Stimulated activated CD8-positive, alpha-beta memory T cell treated with anti-CD3 and anti-CD28 coated beads, Interleukin-7, amount 100 ng/mL, for 1 hour (primary cell): ENCODE measurements around the gene C6orf120.

Experiments used
- DNase-seq, 2 donors: peaks; one replicate each; pipeline ENCODE4 v3.0.0-alpha.2; 2020; ENCODE audit warnings: low read depth in 2 of 2

C6orf120 gene

GRCh38 chr6:169724494-169725124, 22.7 kb downstream of the C6orf120 start, which contains the start of gene PHF10:
PHF10 (minus strand) TSS chr6:169724500; CDS start chr6:169723931, 569 bp downstream.
- peak; percentile 39 to 42 for DNase-seq

- no peak for DNase-seq
Measured at GRCh38 chr6:169725125-169726048, 23.5 kb downstream of the C6orf120 start.

GRCh38 chr6:169726049-169726400, 24.1 kb downstream of the C6orf120 start:
- no peak for DNase-seq

GRCh38 chr6:169726963-169727362, 25.0 kb downstream of the C6orf120 start:
- DNase-seq = no peak

- DNase-seq = no peak
Measured at GRCh38 chr6:169729961-169730360, 28.0 kb downstream of the C6orf120 start.

GRCh38 chr6:169738204-169738975, 36.5 kb downstream of the C6orf120 start:
- no peak for DNase-seq

- DNase-seq = no peak
Measured at GRCh38 chr6:169738976-169739529, 37.1 kb downstream of the C6orf120 start.

GRCh38 chr6:169741344-169741743, 39.4 kb downstream of the C6orf120 start:
- DNase-seq = no peak

GRCh38 chr6:169745405-169745804, 43.5 kb downstream of the C6orf120 start:
- no peak for DNase-seq

GRCh38 chr6:169746556-169746955, 44.6 kb downstream of the C6orf120 start:
- DNase-seq = no peak

- peak; percentile 91 for DNase-seq
Measured at GRCh38 chr6:169751242-169752073, 49.5 kb downstream of the C6orf120 start, which contains the start of the genes DYNLT2 and ERMARD. DYNLT2 (minus strand) TSS chr6:169751572; CDS start chr6:169751458, 114 bp downstream. ERMARD (plus strand) TSS chr6:169751622; CDS start chr6:169751658, 36 bp downstream.

- DNase-seq = no peak
Measured at GRCh38 chr6:169752074-169752623, 50.2 kb downstream of the C6orf120 start.
